ENCODE data around the gene PTPRK. TPM values are rescaled to one million over a fixed set of nuclear protein-coding genes. Genes with fewer than 3 reads are reported as not detected.
A peak's percentile ranks its signal among the peaks of the same experiment; 100 is the strongest.

Gene PTPRK
- total and polyA plus RNA-seq, 4 donors: 8.2 to 224 (median 42.9) TPM

- TF ChIP-seq, protein P1, sequence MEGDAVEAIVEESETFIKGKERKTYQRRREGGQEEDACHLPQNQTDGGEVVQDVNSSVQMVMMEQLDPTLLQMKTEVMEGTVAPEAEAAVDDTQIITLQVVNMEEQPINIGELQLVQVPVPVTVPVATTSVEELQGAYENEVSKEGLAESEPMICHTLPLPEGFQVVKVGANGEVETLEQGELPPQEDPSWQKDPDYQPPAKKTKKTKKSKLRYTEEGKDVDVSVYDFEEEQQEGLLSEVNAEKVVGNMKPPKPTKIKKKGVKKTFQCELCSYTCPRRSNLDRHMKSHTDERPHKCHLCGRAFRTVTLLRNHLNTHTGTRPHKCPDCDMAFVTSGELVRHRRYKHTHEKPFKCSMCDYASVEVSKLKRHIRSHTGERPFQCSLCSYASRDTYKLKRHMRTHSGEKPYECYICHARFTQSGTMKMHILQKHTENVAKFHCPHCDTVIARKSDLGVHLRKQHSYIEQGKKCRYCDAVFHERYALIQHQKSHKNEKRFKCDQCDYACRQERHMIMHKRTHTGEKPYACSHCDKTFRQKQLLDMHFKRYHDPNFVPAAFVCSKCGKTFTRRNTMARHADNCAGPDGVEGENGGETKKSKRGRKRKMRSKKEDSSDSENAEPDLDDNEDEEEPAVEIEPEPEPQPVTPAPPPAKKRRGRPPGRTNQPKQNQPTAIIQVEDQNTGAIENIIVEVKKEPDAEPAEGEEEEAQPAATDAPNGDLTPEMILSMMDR (IDR thresholded peaks at IDR 0.05; ENCODE audit: control extremely low read depth, extremely low read depth): no peak
- H3K36me3 ChIP-seq (ENCODE audit: control insufficient read depth in 4 of 4, insufficient read depth in 4 of 4, low read length in 4 of 4): no peaks in the 10 kb centered on the region
- ATAC-seq (ENCODE audit: insufficient read depth, low FRiP score) (no peak), DNase-seq (no peak)
- H3K4me1 ChIP-seq (ENCODE audit: control insufficient read depth in 5 of 5, insufficient read depth in 5 of 5, low read length in 5 of 5): peaks cover 0 to 3% (median 0%) of the 10 kb centered on the region in 5 donors
- no peaks in the 10 kb centered on the region for H3K27me3 ChIP-seq (ENCODE audit: control insufficient read depth in 3 of 3, insufficient read depth in 3 of 3, low read length in 2 of 3)
- H3K9ac ChIP-seq (ENCODE audit: insufficient read depth in 1 of 2, low read length in 2 of 2): no peak overlapping the region
- no peak overlapping the region for H3K4me3 ChIP-seq
- no peaks in the 10 kb centered on the region for H3K9me3 ChIP-seq (ENCODE audit: control insufficient read depth in 4 of 4, insufficient read depth in 3 of 4, low read length in 3 of 4)
- H3K27ac ChIP-seq (ENCODE audit: low read depth in 1 of 2, low read length in 1 of 2): no peak overlapping the region
- WGBS, 2 donors: 70% methylated on average over 1 of the region's 1 CpG
Measured at GRCh38 chr6:128409003-128409402, 111.4 kb downstream of the PTPRK start.

GRCh38 chr6:128406453-128406852 lies 113.9 kb downstream of the PTPRK start:
- Histone ChIP-seq H3K9me3 (ENCODE audit: control insufficient read depth in 4 of 4, insufficient read depth in 3 of 4, low read length in 3 of 4) (no peaks in the 10 kb centered on the region), H3K4me3 (no peak overlapping the region), H3K27ac (ENCODE audit: low read depth in 1 of 2, low read length in 1 of 2) (no peak overlapping the region), H3K36me3 (ENCODE audit: control insufficient read depth in 4 of 4, insufficient read depth in 4 of 4, low read length in 4 of 4) (no peaks in the 10 kb centered on the region), H3K27me3 (ENCODE audit: control insufficient read depth in 3 of 3, insufficient read depth in 3 of 3, low read length in 2 of 3) (no peaks in the 10 kb centered on the region), H3K4me1 (ENCODE audit: control insufficient read depth in 5 of 5, insufficient read depth in 5 of 5, low read length in 5 of 5) (peaks cover 0 to 7% (median 0%) of the 10 kb centered on the region in 5 donors), H3K9ac (ENCODE audit: insufficient read depth in 1 of 2, low read length in 2 of 2) (no peak overlapping the region)
- no peak for ATAC-seq (ENCODE audit: insufficient read depth, low FRiP score)
- no peak for DNase-seq
- WGBS, 2 donors: 89 to 92% methylated on average over 1 of the region's 1 CpG
- TF ChIP-seq, protein P1 (IDR thresholded peaks at IDR 0.05; ENCODE audit: control extremely low read depth, extremely low read depth): no peak

- Histone ChIP-seq H3K36me3 (ENCODE audit: control insufficient read depth in 4 of 4, insufficient read depth in 4 of 4, low read length in 4 of 4) (no peaks in the 10 kb centered on the region), H3K27me3 (ENCODE audit: control insufficient read depth in 3 of 3, insufficient read depth in 3 of 3, low read length in 2 of 3) (no peaks in the 10 kb centered on the region), H3K4me3 (no peak overlapping the region), H3K9ac (ENCODE audit: insufficient read depth in 1 of 2, low read length in 2 of 2) (no peak overlapping the region), H3K9me3 (ENCODE audit: control insufficient read depth in 4 of 4, insufficient read depth in 3 of 4, low read length in 3 of 4) (no peaks in the 10 kb centered on the region), H3K27ac (ENCODE audit: low read depth in 1 of 2, low read length in 1 of 2) (no peak overlapping the region), H3K4me1 (ENCODE audit: control insufficient read depth in 5 of 5, insufficient read depth in 5 of 5, low read length in 5 of 5) (peaks cover 0 to 12% (median 0%) of the 10 kb centered on the region in 5 donors)
- ATAC-seq (ENCODE audit: insufficient read depth, low FRiP score) (no peak), DNase-seq (peak in 2 of 3 donors; percentile 34 to 60)
- 89 to 93% methylated on average over 4 of the region's 4 CpGs for WGBS, 2 donors
- TF ChIP-seq, protein P1 (IDR thresholded peaks at IDR 0.05; ENCODE audit: control extremely low read depth, extremely low read depth): no peak
Measured at GRCh38 chr6:128403618-128404444, 116.6 kb downstream of the PTPRK start.

Measured in lung (tissue), 12 donors.